Measurements from ENCODE around the gene SLC9C1. TPM values are rescaled to one million over a fixed set of nuclear protein-coding genes. Genes with fewer than 3 reads are reported as not detected.

Gene SLC9C1
- total and polyA plus RNA-seq, 9 of the 15 experiments (the other 6 are each of a cell fraction or from before 2014, with no cell fraction given): not detected

DNA sequence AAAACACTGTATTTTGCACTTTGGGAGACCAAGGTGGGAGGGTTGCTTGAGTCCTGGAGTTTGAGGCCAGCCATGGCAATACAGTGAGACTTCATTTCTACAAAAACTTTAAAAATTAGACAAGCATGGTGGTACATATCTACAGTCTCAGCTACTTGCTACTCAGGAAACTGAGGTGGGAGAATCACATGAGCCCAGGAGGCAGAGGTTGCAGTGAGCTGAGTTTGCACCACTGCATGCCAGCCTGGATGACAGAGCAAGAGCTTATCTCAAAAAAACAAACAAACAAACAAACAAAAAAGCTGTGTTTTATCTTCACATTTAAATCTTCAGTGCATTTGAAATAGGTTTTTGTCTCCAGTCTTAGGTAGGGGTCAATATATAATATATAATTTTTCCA lies 4.8 kb upstream of the SLC9C1 start (continued):
- TF ChIP-seq, protein P1, sequence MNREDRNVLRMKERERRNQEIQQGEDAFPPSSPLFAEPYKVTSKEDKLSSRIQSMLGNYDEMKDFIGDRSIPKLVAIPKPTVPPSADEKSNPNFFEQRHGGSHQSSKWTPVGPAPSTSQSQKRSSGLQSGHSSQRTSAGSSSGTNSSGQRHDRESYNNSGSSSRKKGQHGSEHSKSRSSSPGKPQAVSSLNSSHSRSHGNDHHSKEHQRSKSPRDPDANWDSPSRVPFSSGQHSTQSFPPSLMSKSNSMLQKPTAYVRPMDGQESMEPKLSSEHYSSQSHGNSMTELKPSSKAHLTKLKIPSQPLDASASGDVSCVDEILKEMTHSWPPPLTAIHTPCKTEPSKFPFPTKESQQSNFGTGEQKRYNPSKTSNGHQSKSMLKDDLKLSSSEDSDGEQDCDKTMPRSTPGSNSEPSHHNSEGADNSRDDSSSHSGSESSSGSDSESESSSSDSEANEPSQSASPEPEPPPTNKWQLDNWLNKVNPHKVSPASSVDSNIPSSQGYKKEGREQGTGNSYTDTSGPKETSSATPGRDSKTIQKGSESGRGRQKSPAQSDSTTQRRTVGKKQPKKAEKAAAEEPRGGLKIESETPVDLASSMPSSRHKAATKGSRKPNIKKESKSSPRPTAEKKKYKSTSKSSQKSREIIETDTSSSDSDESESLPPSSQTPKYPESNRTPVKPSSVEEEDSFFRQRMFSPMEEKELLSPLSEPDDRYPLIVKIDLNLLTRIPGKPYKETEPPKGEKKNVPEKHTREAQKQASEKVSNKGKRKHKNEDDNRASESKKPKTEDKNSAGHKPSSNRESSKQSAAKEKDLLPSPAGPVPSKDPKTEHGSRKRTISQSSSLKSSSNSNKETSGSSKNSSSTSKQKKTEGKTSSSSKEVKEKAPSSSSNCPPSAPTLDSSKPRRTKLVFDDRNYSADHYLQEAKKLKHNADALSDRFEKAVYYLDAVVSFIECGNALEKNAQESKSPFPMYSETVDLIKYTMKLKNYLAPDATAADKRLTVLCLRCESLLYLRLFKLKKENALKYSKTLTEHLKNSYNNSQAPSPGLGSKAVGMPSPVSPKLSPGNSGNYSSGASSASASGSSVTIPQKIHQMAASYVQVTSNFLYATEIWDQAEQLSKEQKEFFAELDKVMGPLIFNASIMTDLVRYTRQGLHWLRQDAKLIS (CRISPR knock-in tag; IDR thresholded peaks at IDR 0.05): no peak
- TF ChIP-seq ZNF124 (CRISPR knock-in tag; IDR thresholded peaks at IDR 0.05) (no peak), ZKSCAN8 (CRISPR knock-in tag; IDR thresholded peaks at IDR 0.05) (no peak), RFX1 (IDR thresholded peaks at IDR 0.05) (no peak), HCFC1 (IDR thresholded peaks at IDR 0.05; ENCODE audit: low read depth, low read length) (no peak)
- TF ChIP-seq, protein P2, sequence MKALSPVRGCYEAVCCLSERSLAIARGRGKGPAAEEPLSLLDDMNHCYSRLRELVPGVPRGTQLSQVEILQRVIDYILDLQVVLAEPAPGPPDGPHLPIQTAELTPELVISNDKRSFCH (CRISPR knock-in tag; IDR thresholded peaks at IDR 0.05): no peak
- TF ChIP-seq, protein P2 (tag; IDR thresholded peaks at IDR 0.05): no peak

DNA sequence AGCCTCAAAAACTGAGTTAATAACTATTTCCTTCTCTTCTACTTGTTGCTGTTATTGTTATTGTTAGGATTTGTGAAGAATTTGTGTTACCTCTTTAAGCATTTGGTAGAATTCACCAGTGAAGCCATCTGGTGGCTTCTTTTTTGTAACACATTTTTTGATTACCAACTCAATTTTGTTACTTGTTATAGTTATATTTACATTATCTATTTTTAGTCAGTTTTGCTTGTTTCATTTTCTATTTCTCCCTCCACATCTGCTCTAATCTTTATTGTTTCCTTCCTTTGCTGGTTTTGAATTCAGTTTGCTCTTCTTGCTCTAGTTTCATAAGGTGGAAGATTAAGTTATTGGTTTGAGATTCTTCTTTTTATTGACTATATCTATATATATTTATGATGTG lies 3.7 kb upstream of the SLC9C1 start:
- ATAC-seq (no peak), FAIRE-seq (no peak), DNase-seq (ENCODE audit: extremely low read depth in 1 of 4, low spot score in 3 of 4) (no peak)
- Histone ChIP-seq H3K36me3 (ENCODE audit: control insufficient read depth, insufficient read depth, low read length) (no peaks in the 10 kb centered on the region), H3K4me2 (ENCODE audit: insufficient read depth, low read length) (no peak overlapping the region), H3K9ac (ENCODE audit: insufficient read depth in 1 of 2, low read depth in 2 of 2, low read length in 2 of 2) (no peak overlapping the region), H3K79me2 (ENCODE audit: control insufficient read depth, insufficient read depth, low read length) (no peaks in the 10 kb centered on the region), H3K9me3 (replicated peaks; ENCODE audit: control insufficient read depth, insufficient read depth, low read depth, low read length) (no peaks in the 10 kb centered on the region), H3K27ac (ENCODE audit: extremely low read depth, low read depth, low read length) (no peak overlapping the region), H3K27me3 (ENCODE audit: control insufficient read depth in 2 of 2, insufficient read depth in 2 of 2, low read length in 2 of 2) (no peaks in the 10 kb centered on the region), H3K9me1 (ENCODE audit: control insufficient read depth, insufficient read depth, low read length) (no peaks in the 10 kb centered on the region), H2AFZ (ENCODE audit: low read depth, low read length) (no peak overlapping the region), H4K20me1 (replicated peaks; ENCODE audit: control insufficient read depth, insufficient read depth, low read length) (no peaks in the 10 kb centered on the region), H3K4me1 (replicated peaks in 1 of 2; ENCODE audit: control insufficient read depth in 2 of 2, insufficient read depth in 2 of 2, low read length in 2 of 2) (no peaks in the 10 kb centered on the region; a peak in 2 of 5 replicates), H3K4me3 (no peak overlapping the region)
- ChIA-PET CTCF (ENCODE audit: low intra/inter-chr PET ratio) (no interaction called here), POLR2A (no interaction called here)
- TF ChIP-seq, protein P3, sequence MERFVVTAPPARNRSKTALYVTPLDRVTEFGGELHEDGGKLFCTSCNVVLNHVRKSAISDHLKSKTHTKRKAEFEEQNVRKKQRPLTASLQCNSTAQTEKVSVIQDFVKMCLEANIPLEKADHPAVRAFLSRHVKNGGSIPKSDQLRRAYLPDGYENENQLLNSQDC (CRISPR knock-in tag; IDR thresholded peaks at IDR 0.05): no peak
- TF ChIP-seq FOXA1 (IDR thresholded peaks at IDR 0.05; ENCODE audit: borderline replicate concordance) (no peak), ARHGAP35 (IDR thresholded peaks at IDR 0.05; ENCODE audit: partially characterized antibody) (no peak), NUFIP1 (IDR thresholded peaks at IDR 0.05; ENCODE audit: partially characterized antibody) (no peak)
- intact Hi-C loops (cut with micrococcal nuclease): no loop called here
- no TSS peak for BruUV-seq (replicated peaks)
- in situ Hi-C loops (cut with MboI): no loop called here
